Urinary bladder (tissue), 4 donors: ENCODE results near the gene ANKS3. TPM values are rescaled to one million over a fixed set of nuclear protein-coding genes. Genes with fewer than 3 reads are reported as not detected.

Source experiments
- DNase-seq: peaks from one replicate; pipeline ENCODE4 v3.0.0-alpha.2; 2015; ENCODE audit errors: extremely low spot score
- H3K27ac ChIP-seq: one replicate; pipeline ENCODE4 v1.5.1; 2013; ENCODE audit warnings: low read depth, mild to moderate bottlenecking, moderate library complexity
- H3K36me3 ChIP-seq: one replicate; pipeline ENCODE4 v1.6.1; 2013; ENCODE audit warnings: mild to moderate bottlenecking, moderate library complexity; ENCODE audit not compliant: insufficient read depth
- H3K4me1 ChIP-seq: one replicate; pipeline ENCODE4 v1.6.1; 2013; ENCODE audit warnings: mild to moderate bottlenecking, moderate library complexity; ENCODE audit not compliant: insufficient read depth
- H3K4me3 ChIP-seq: one replicate; pipeline ENCODE4 v1.5.1; 2013; ENCODE audit warnings: low read depth, low read length
- WGBS: extraction: QIAGEN DNeasy Blood & Tissue Kit; methylation state at CpG from one replicate; pipeline ENCODE4 v1.1.7; 2013; 5-methylcytosine and 5-hydroxymethylcytosine counted together
- polyA plus RNA-seq: library from polyadenylated mRNA; stranded (reverse); fragments of 200-250 nt; gene quantifications from one replicate; pipeline ENCODE4 v1.2.3, GENCODE V29; 2013
- total RNA-seq: library from RNA; depleted of rRNA; stranded (reverse); fragments of >200 nt; gene quantifications from one replicate; pipeline ENCODE4 v1.2.3, GENCODE V29; 2014
- donor health status: healthy with polysubstance abuse.
- donor health status: healthy.

ANKS3 gene
- total and polyA plus RNA-seq, 2 donors, result 21.6 to 22.1 TPM

DNA sequence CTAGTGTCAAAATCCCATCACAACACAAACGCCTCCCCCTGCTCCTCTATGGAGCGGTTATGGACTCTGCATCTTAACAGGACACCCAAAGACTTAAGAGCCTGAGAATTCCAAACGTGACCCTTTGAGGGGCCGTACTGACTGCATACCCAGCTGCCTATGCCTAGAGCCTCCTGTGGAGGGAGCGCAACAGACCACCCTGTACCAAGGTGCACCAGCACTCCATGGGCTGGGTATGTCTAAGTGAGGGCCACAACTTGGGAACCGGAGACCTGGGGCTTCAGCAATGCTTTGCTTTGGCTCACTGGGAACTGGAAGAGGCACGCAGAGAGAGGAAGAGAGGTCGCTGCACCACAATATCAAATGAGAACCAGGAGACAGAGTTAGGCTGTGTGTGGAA lies 5.4 kb downstream of the ANKS3 start:
- no peak overlapping the region for H3K4me3 ChIP-seq
- no peaks in the 10 kb centered on the region for H3K4me1 ChIP-seq
- DNase-seq, result no peak
- H3K27ac ChIP-seq, result no peak overlapping the region
- no peaks in the 10 kb centered on the region for H3K36me3 ChIP-seq
- WGBS, result 95% methylated on average over 8 of the region's 8 CpGs

DNA sequence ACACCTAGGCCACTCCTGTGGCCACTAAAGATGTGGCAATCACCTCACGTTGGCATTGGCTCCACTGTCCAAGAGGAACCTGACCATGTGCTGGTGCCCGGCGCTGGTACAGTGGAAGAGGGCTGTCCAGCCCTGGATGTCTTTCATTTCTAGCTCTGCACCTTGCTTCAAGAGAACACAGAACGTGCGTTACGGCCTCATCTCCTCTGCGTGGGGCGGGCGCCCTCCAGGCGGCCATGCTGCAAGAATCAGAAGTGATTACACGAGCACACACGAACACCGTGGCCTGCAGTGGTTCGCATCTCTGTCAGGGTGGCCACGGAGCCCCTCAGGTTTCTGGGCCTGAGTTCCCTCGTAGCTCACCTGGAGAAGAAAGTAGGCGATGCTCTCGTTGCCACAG lies 7.5 kb downstream of the ANKS3 start:
- 95% methylated on average over 18 of the region's 18 CpGs for WGBS
- no peaks in the 10 kb centered on the region for H3K36me3 ChIP-seq
- no peaks in the 10 kb centered on the region for H3K4me1 ChIP-seq
- H3K27ac ChIP-seq, result no peak overlapping the region
- no peak overlapping the region for H3K4me3 ChIP-seq
- DNase-seq, result no peak

DNA sequence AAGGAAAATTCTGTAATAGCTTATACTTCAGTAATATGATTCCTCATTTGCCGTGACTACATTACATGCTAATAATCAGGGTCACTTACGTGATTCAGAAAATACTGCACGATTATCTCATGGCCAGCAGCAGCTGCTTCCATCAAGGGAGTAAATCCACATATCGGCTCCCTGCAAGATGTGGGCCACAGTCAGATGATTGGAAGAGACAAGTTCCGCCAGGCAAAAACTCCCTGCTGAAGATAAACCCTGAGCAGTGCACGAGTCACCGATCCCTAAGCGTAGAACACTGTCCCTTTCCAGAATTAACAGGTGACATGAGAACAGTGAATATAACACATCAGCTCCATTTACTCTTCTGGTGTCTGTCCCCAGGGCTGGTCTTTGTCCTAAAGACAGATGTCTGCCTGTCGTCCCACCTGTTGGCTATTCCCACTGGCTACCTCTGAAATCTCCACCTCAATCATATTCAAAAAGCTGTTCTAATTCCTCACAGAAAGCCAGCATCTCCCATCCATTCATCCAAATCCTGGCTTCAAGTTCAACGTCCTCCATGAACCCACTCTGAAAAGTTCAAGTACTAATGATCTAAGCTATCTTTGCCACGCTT lies 9.3 kb downstream of the ANKS3 start:
- Histone ChIP-seq H3K36me3 (no peaks in the 10 kb centered on the region), H3K4me1 (no peaks in the 10 kb centered on the region), H3K27ac (no peak overlapping the region), H3K4me3 (no peak overlapping the region)
- 91% methylated on average over 11 of the region's 11 CpGs for WGBS
- no peak for DNase-seq

DNA sequence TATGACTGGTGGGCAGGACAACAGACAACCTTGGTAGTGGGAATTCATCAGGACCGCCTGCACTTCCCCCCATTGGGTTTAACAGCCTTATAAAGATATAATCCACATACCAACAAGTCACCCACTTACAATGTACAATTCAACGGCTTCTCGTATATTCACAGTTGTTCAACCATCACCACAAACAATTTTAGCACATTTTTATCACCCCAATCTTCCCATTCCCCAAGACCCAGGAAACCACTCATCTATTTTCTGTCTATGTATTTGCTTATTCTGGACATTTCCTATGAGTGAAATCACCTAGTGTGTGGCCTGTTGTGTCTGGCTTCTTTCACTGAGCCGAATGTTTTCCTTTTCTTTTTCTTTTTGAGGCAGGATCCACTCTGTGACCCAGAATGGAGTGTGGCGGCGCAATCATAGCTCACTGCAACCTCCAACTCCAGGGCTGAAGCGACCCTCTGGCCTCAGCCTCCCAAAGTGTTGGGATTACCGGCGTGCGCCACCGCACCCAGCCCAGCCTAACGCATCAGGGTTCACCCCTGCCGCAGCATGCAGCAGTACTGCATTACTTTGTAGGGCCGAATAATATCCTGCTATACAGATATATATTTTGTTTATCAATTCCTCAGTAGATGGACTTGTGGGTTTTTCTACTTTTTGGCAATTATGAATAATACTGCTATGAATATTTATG lies 10.9 kb downstream of the ANKS3 start:
- Histone ChIP-seq H3K27ac (no peak overlapping the region), H3K4me1 (no peaks in the 10 kb centered on the region), H3K36me3 (no peaks in the 10 kb centered on the region), H3K4me3 (no peak overlapping the region)
- no peak for DNase-seq
- WGBS, result 94% methylated on average over 14 of the region's 14 CpGs

DNA sequence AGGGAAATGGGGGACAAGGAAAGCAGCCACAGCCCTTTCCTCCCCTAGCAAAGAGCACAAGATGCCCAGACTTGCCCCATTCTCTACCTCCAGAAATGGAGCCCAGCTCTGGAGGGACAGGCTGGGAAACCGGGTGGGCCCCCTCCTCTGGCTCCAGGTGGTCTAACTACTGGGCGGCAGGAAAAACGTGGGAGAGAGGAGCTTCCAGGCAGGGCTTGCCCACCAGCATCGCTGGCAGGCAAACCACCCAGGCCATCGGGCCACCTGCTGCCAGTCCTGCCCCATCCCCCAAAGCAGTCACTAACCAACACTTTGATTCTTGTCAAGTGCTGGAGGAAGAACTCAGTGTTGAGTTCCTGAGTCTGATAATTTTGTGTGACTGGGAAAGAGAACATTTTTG lies 15.6 kb downstream of the ANKS3 start:
- Histone ChIP-seq H3K36me3 (no peaks in the 10 kb centered on the region), H3K4me1 (no peaks in the 10 kb centered on the region), H3K4me3 (no peak overlapping the region), H3K27ac (no peak overlapping the region)
- WGBS, result 66% methylated on average over 5 of the region's 5 CpGs
- DNase-seq, result no peak

DNA sequence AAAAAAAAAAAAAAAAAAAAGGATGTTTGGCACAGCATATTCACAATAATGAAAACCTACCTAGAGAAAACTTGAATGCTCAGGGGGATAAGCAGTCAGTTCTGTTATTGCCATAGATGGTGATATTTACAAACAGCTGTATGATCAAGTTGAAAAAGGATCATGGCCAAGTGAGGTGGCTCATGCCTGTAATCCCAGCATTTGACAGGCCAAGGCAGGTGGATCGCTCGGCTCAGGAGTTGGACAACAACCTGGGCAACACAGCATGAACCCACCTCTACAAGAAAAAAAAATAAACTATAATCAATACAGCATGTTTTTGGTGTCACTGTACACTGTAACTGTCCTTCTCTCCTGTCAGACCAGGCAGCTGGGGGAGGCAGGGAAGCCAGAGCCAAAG lies 19.1 kb downstream of the ANKS3 start:
- Histone ChIP-seq H3K36me3 (no peaks in the 10 kb centered on the region), H3K4me1 (no peaks in the 10 kb centered on the region), H3K4me3 (no peak overlapping the region), H3K27ac (no peak overlapping the region)
- no peak for DNase-seq
- 95% methylated on average over 2 of the region's 2 CpGs for WGBS

DNA sequence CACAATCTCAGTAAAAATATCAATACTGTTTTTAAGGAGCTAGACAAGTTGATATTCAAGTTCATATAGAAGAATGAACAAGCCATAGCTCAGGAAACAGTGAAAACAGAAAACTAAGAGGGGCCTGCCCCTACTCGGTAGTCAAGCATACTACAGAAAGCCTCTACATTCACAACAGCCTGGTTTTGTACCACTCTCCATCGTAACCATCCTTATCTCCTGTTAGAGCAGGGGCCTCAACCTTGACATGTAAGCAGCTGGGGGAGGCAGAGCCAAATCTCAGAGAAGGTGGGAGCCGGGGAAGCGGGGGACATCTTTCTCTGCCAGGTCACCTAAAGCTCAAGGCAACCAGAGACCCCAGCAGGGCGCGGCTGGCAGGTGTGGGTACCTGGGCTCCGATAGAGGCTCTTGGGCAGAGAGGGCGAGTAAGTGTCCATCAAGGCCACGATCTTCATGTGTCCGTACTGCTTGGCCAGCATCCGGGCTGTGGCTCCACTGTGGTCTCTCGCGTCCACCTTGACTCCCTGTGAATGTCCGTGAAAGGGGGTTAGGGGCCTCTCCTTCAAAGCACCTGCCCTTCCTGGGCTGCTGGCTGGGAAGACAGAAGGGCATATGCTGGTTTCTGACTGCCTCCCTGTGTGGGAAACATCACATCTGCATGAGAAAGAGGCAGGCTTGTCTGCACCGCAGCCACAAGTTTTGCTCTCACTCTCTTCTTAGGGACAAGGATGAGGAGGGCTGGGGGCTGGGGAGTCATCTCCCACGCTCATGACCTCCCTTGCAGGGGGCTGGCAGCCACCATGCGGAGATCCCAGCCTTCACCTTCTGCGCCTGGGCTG lies 20.2 kb downstream of the ANKS3 start:
- Histone ChIP-seq H3K36me3 (no peaks in the 10 kb centered on the region), H3K27ac (no peak overlapping the region), H3K4me3 (no peak overlapping the region), H3K4me1 (no peaks in the 10 kb centered on the region)
- WGBS, result 81% methylated on average over 18 of the region's 18 CpGs
- DNase-seq, result no peak

DNA sequence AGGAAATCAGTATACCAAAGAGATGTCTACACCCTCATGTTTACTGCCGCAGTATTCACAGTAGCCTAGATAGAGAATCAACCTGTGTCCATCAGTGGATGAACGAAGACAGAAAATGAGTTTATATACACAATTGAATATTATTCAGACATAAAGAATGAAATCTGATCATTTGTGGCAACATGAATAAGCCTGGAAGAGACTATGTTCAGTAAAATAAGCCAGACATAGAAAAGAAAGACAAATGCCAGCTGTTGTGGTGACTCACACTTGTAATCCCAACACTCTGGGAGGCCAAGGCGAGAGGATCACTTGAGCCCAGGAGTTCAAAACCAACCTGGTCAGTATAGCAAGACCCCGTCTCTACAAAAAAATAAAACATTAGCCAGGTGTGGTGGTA lies 24.6 kb downstream of the ANKS3 start:
- DNase-seq, result no peak
- no peak overlapping the region for H3K27ac ChIP-seq
- H3K4me3 ChIP-seq, result no peak overlapping the region
- H3K4me1 ChIP-seq, result no peaks in the 10 kb centered on the region
- WGBS, result 92% methylated on average over 4 of the region's 4 CpGs
- no peaks in the 10 kb centered on the region for H3K36me3 ChIP-seq

DNA sequence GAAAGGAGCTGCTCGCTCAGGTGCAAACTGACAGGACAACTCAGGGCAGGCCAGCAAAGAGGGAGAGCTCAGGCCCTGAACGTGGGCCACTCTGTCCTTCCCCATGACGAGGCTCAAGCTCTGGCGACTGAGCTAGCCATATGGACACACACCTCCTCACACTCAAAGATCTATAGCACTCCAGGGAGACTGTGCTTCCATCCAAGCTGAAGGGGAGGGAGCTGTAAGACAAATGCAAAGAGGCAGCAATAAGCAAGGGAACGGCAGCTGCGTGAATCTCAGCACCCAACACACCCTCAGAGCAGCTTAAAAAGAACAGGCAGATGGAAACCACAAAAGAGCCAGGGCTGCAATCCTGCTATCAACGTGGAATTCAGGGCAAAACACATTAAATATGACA lies 27.2 kb downstream of the ANKS3 start:
- Histone ChIP-seq H3K4me3 (no peak overlapping the region), H3K4me1 (no peaks in the 10 kb centered on the region), H3K27ac (no peak overlapping the region), H3K36me3 (no peaks in the 10 kb centered on the region)
- DNase-seq, result no peak
- whole genome bisulfite sequencing, result 82% methylated on average over 7 of the region's 7 CpGs

DNA sequence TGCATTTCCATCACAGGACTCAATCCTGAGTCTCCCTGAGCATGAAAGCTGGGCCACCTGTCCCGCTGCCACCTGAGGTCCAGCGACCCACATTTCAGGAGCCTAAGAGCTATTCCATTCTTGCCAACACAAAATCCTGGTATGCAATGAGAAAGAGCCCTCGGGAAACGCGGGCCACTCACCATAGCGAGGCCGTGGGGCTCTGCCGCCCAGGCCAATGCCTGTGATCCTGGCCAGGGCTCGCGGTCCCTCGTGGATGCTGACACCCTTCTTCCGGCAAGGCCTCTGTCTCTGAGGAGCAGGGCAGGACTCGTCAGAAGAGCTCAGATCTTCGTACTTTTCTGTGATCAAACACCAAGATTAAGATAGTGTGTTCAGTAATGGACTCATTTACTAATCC lies 29.2 kb downstream of the ANKS3 start:
- 96% methylated on average over 14 of the region's 14 CpGs for WGBS
- Histone ChIP-seq H3K27ac (no peak overlapping the region), H3K36me3 (no peaks in the 10 kb centered on the region), H3K4me1 (no peaks in the 10 kb centered on the region), H3K4me3 (no peak overlapping the region)
- DNase-seq, result no peak

DNA sequence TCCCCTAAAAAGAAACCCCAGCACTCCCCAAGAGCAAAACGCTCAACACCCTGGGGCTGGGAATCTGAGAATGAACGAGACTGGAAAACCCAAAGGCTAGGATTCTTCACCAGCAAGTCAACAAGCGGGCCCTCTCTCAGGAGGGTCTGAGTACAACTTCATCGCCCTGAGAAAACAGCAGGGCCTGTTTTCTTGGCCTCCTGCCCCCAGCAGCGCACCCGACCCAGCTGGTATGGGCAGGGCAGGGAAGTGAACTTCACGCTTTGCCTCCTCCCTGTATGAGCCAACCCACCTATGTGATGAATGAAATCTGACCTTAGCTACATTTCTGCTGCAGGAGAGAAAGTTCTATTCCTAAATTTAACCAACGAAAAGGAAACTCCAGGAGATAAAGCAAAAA lies 29.6 kb downstream of the ANKS3 start:
- Histone ChIP-seq H3K4me1 (no peaks in the 10 kb centered on the region), H3K36me3 (no peaks in the 10 kb centered on the region), H3K27ac (no peak overlapping the region), H3K4me3 (no peak overlapping the region)
- WGBS, result 90% methylated on average over 8 of the region's 8 CpGs
- no peak for DNase-seq

DNA sequence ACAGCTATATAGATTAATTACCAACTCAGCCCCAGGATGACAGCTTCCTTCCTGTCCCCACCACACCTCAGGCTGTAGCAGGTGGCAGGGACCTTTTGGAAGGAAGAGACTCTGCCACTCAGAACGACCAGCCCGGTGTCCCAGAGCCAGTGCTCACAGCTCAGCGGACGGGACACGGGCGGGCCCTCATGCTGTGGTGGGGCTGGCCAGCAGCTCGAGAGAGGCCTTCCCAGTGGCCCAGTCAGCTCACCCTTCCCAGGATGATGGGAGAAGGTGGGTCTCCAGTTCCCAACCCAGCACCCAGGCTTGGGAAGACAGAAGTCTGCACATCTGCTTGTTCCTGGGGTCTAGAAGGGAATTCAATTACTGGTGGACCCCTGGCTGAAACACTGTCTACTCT lies 30.2 kb downstream of the ANKS3 start:
- H3K36me3 ChIP-seq, result no peaks in the 10 kb centered on the region
- no peaks in the 10 kb centered on the region for H3K4me1 ChIP-seq
- DNase-seq, result no peak
- H3K27ac ChIP-seq, result no peak overlapping the region
- H3K4me3 ChIP-seq, result no peak overlapping the region
- WGBS, result 85% methylated on average over 7 of the region's 7 CpGs

DNA sequence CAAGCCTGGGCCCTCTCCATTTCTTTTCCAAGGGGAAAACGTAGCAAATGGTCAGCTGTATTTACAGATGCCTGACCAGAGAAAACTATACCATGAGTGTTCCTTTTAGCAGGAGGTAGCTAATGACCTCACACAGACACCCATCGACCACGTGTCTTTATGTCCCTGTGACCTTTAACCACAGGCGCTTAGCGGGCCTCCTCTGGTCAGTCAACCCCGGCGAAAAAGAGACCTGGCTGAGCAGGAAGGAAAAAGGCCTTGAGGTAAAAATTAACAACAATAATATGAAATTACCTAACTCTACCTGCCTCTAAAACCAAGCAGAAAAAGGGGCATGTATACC lies 31.6 kb downstream of the ANKS3 start:
- WGBS, result 74% methylated on average over 7 of the region's 7 CpGs
- DNase-seq, result no peak
- Histone ChIP-seq H3K36me3 (no peaks in the 10 kb centered on the region), H3K4me1 (no peaks in the 10 kb centered on the region), H3K4me3 (no peak overlapping the region), H3K27ac (no peak overlapping the region)

DNA sequence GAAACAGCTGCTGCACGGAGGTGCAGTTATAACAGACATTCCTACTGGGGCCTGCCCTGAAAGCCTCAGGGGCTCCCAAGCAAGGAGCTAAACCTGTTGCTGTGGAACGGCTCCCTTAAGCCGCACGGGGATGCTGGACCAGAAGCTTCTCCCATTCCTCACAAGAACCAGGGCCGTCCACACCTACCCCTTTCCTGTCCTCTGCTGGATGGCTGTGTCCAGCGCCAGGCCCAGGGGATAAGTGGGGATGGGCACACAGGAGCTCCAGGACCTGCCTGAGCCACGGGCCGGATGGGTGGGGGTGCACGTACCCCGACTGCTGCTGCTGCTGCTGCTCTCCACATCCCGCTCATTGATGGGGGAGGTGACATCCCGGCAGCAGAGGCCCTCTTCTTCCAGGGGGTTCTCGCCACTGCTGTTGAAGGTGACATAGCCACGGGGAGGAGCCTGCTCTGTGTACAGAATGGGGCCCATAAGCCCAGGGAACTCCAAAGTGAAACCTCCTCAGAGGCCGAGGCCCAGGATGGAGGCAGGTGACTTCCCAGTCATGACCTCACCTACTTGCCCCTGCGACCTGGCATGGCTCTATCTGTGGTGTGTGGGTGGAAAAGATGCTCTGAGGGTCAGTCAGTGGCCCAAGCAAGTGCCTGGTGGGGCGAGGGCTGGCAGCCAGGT lies 32.1 kb downstream of the ANKS3 start:
- Histone ChIP-seq H3K27ac (no peak overlapping the region), H3K4me1 (no peaks in the 10 kb centered on the region), H3K36me3 (no peaks in the 10 kb centered on the region), H3K4me3 (no peak overlapping the region)
- no peak for DNase-seq
- 88% methylated on average over 17 of the region's 17 CpGs for WGBS
